CD8-positive, alpha-beta memory T cell (primary cell): ENCODE results near the gene UGT1A7. TPM values are rescaled to one million over a fixed set of nuclear protein-coding genes. Genes with fewer than 3 reads are reported as not detected.
A peak's percentile ranks its signal among the peaks of the same experiment; 100 is the strongest.

Source experiments
- CTCF ChIA-PET: fragments of 350-600 bp; sonication (Branson Sonifier 250); formaldehyde crosslinking; loops from one replicate; lab custom pipeline; 2021; ENCODE audit warnings: antibody characterized with exemption; lab: Charles Lee
- POLR2A ChIA-PET: fragments of 350-600 bp; sonication (Branson Sonifier 250); formaldehyde crosslinking; loops from one replicate; lab custom pipeline; 2021; ENCODE audit warnings: antibody characterized with exemption; lab: Charles Lee
- DNase-seq, 5 donors: peaks; one replicate each; pipeline versions ENCODE4 v3.0.0 to v3.0.0-alpha.2; 2020 to 2022; ENCODE audit warnings: mixed read lengths in 1 of 5
- H3K27ac ChIP-seq: one replicate; pipeline ENCODE4 v1.7.0; 2013; ENCODE audit warnings: low read depth, mild to moderate bottlenecking, low read length, moderate library complexity
- H3K27me3 ChIP-seq: 2 replicates; pipeline ENCODE4 v1.7.0; 2013; ENCODE audit warnings: low read length, mild to moderate bottlenecking; ENCODE audit not compliant: insufficient read depth, poor library complexity, severe bottlenecking
- H3K36me3 ChIP-seq: 2 replicates; pipeline ENCODE4 v1.7.0; 2013; ENCODE audit warnings: mild to moderate bottlenecking, low read length, moderate library complexity; ENCODE audit not compliant: insufficient read depth
- H3K4me1 ChIP-seq: 2 replicates; pipeline ENCODE4 v1.7.0; 2013; ENCODE audit warnings: mild to moderate bottlenecking, low read length, moderate library complexity; ENCODE audit not compliant: insufficient read depth
- H3K4me3 ChIP-seq: 2 replicates; pipeline ENCODE4 v1.7.0; 2013; ENCODE audit warnings: mild to moderate bottlenecking, low read length
- H3K9me3 ChIP-seq: 2 replicates; pipeline ENCODE4 v1.7.0; 2013; ENCODE audit warnings: mild to moderate bottlenecking, low read length
- H3K27ac Mint-ChIP-seq, 8 donors: one replicate each; pipeline ENCODE4 v1.8.0; 2020 to 2021; ENCODE audit warnings: mixed read lengths in 8 of 8, mild to moderate bottlenecking in 6 of 8, inconsistent platforms in 3 of 8, moderate library complexity in 3 of 8
- H3K27me3 Mint-ChIP-seq, 2 donors: one replicate each; pipeline ENCODE4 v1.8.0; 2020 to 2021; ENCODE audit warnings: mixed read lengths in 2 of 2, mild to moderate bottlenecking in 1 of 2, moderate library complexity in 1 of 2
- H3K36me3 Mint-ChIP-seq, 3 donors: one replicate each; pipeline ENCODE4 v1.8.0; 2020 to 2021; ENCODE audit warnings: mixed read lengths in 3 of 3, inconsistent platforms in 1 of 3, mild to moderate bottlenecking in 1 of 3
- H3K4me1 Mint-ChIP-seq, 3 donors: one replicate each; pipeline ENCODE4 v1.8.0; 2020 to 2021; ENCODE audit warnings: mixed read lengths in 3 of 3, inconsistent platforms in 1 of 3, mild to moderate bottlenecking in 1 of 3
- H3K4me3 Mint-ChIP-seq, 7 donors: one replicate each; pipeline ENCODE4 v1.8.0; 2020 to 2021; ENCODE audit warnings: mixed read lengths in 7 of 7, mild to moderate bottlenecking in 6 of 7, moderate library complexity in 4 of 7, inconsistent platforms in 2 of 7
- H3K9me3 Mint-ChIP-seq, 5 donors: one replicate each; pipeline ENCODE4 v1.8.0; 2020 to 2022; ENCODE audit warnings: mixed read lengths in 5 of 5, mild to moderate bottlenecking in 3 of 5, moderate library complexity in 2 of 5, inconsistent platforms in 1 of 5
- polyA plus RNA-seq: library from polyadenylated mRNA; unstranded; fragments of 300-500 nt; fragmentation: Illumina TruSeq; gene quantifications from one replicate; pipeline ENCODE4 v1.2.3, GENCODE V29; 2021
- total RNA-seq, 2 experiments: library from RNA; stranded (reverse); gene quantifications; one replicate each; pipeline ENCODE4 v1.2.3, GENCODE V29; 2021

Gene UGT1A7
- total and polyA plus RNA-seq, 3 experiments from 2014 or later = not detected

- Mint-ChIP-seq H3K36me3 (no peaks in the 10 kb centered on the region), H3K27me3 (peaks cover 6 to 33% of the 10 kb centered on the region in 2 donors), H3K4me1 (peaks cover 3 to 5% (median 4%) of the 10 kb centered on the region in 3 donors), H3K9me3 (no peaks in the 10 kb centered on the region), H3K27ac (no peak overlapping the region), H3K4me3 (no peak overlapping the region)
- no peak overlapping the region for H3K4me3 ChIP-seq
- no peaks in the 10 kb centered on the region for H3K4me1 ChIP-seq
- H3K9me3 ChIP-seq = no peaks in the 10 kb centered on the region
- ChIA-PET POLR2A (no interaction called here), CTCF (no interaction called here)
- no peaks in the 10 kb centered on the region for H3K36me3 ChIP-seq
- no peaks in the 10 kb centered on the region for H3K27me3 ChIP-seq
- peak in 1 of 5 donors; percentile 3 for DNase-seq
- H3K27ac ChIP-seq = no peak overlapping the region
These were observed 118.5 kb downstream of the UGT1A7 start for GRCh38 chr2:233800208-233800607.

GRCh38 chr2:233801357-233802131 is 119.8 kb downstream of the UGT1A7 start:
- DNase-seq = peak in 1 of 5 donors; percentile 45
- H3K4me1 Mint-ChIP-seq = peaks cover 3 to 5% (median 4%) of the 10 kb centered on the region in 3 donors
- CTCF ChIA-PET = no interaction called here
- Histone ChIP-seq H3K4me3 (no peak overlapping the region), H3K4me1 (no peaks in the 10 kb centered on the region), H3K36me3 (no peaks in the 10 kb centered on the region), H3K9me3 (no peaks in the 10 kb centered on the region), H3K27me3 (no peaks in the 10 kb centered on the region), H3K27ac (no peak overlapping the region)
- no peaks in the 10 kb centered on the region for H3K9me3 Mint-ChIP-seq
- POLR2A ChIA-PET = no interaction called here
- H3K4me3 Mint-ChIP-seq = no peak overlapping the region
- peaks cover 6 to 37% of the 10 kb centered on the region in 2 donors for H3K27me3 Mint-ChIP-seq
- H3K27ac Mint-ChIP-seq = peak overlapping the region in 2 of 8 donors; percentile 49
- H3K36me3 Mint-ChIP-seq = no peaks in the 10 kb centered on the region

- ChIA-PET CTCF (no interaction called here), POLR2A (no interaction called here)
- peak overlapping the region in 1 of 8 donors; percentile 49 for H3K27ac Mint-ChIP-seq
These were observed 120.6 kb downstream of the UGT1A7 start for GRCh38 chr2:233802132-233802815.

GRCh38 chr2:233803292-233803911 is 121.7 kb downstream of the UGT1A7 start:
- Mint-ChIP-seq H3K27ac (no peak overlapping the region), H3K4me1 (peaks cover 3 to 5% (median 4%) of the 10 kb centered on the region in 3 donors), H3K9me3 (no peaks in the 10 kb centered on the region), H3K27me3 (peaks cover 9 to 38% of the 10 kb centered on the region in 2 donors), H3K4me3 (no peak overlapping the region), H3K36me3 (no peaks in the 10 kb centered on the region)
- Histone ChIP-seq H3K4me1 (no peaks in the 10 kb centered on the region), H3K9me3 (no peaks in the 10 kb centered on the region), H3K27me3 (peaks cover 2% of the 10 kb centered on the region), H3K4me3 (no peak overlapping the region), H3K27ac (no peak overlapping the region), H3K36me3 (no peaks in the 10 kb centered on the region)
- ChIA-PET POLR2A (no interaction called here), CTCF (no interaction called here)
- DNase-seq = peak in 1 of 5 donors; percentile 11

More at GRCh38 chr2:233802132-233802815, 120.6 kb downstream of the UGT1A7 start:
- H3K27ac ChIP-seq = no peak overlapping the region
- Mint-ChIP-seq H3K36me3 (no peaks in the 10 kb centered on the region), H3K27me3 (peaks cover 6 to 37% of the 10 kb centered on the region in 2 donors), H3K4me3 (no peak overlapping the region), H3K9me3 (no peaks in the 10 kb centered on the region), H3K4me1 (peaks cover 3 to 5% (median 4%) of the 10 kb centered on the region in 3 donors)
- no peaks in the 10 kb centered on the region for H3K4me1 ChIP-seq
- H3K36me3 ChIP-seq = no peaks in the 10 kb centered on the region
- DNase-seq = peak in 1 of 5 donors; percentile 10
- no peak overlapping the region for H3K4me3 ChIP-seq
- H3K27me3 ChIP-seq = no peaks in the 10 kb centered on the region
- no peaks in the 10 kb centered on the region for H3K9me3 ChIP-seq

- ChIA-PET POLR2A (no interaction called here), CTCF (no interaction called here)
- Mint-ChIP-seq H3K4me3 (no peak overlapping the region), H3K9me3 (no peaks in the 10 kb centered on the region), H3K4me1 (peaks cover 3 to 5% (median 4%) of the 10 kb centered on the region in 3 donors), H3K27ac (peak overlapping the region in 1 of 8 donors; percentile 65), H3K27me3 (peaks cover 14 to 39% of the 10 kb centered on the region in 2 donors), H3K36me3 (no peaks in the 10 kb centered on the region)
- Histone ChIP-seq H3K36me3 (no peaks in the 10 kb centered on the region), H3K4me1 (no peaks in the 10 kb centered on the region), H3K27me3 (peaks cover 5% of the 10 kb centered on the region), H3K4me3 (no peak overlapping the region), H3K9me3 (no peaks in the 10 kb centered on the region), H3K27ac (no peak overlapping the region)
- peak in 1 of 5 donors; percentile 22 for DNase-seq
These were observed 122.3 kb downstream of the UGT1A7 start for GRCh38 chr2:233803994-233804393.

GRCh38 chr2:233807215-233807865 is 125.6 kb downstream of the UGT1A7 start:
- Histone ChIP-seq H3K27ac (no peak overlapping the region), H3K4me3 (no peak overlapping the region), H3K36me3 (no peaks in the 10 kb centered on the region), H3K27me3 (peaks cover 5% of the 10 kb centered on the region), H3K9me3 (no peaks in the 10 kb centered on the region), H3K4me1 (no peaks in the 10 kb centered on the region)
- no peaks in the 10 kb centered on the region for H3K9me3 Mint-ChIP-seq
- peak in 1 of 5 donors; percentile 23 for DNase-seq
- no peak overlapping the region for H3K27ac Mint-ChIP-seq
- no peaks in the 10 kb centered on the region for H3K4me1 Mint-ChIP-seq
- H3K4me3 Mint-ChIP-seq = no peak overlapping the region
- ChIA-PET POLR2A (no interaction called here), CTCF (no interaction called here)
- H3K27me3 Mint-ChIP-seq = peaks cover 27 to 57% of the 10 kb centered on the region in 2 donors
- H3K36me3 Mint-ChIP-seq = no peaks in the 10 kb centered on the region

GRCh38 chr2:233807966-233808935 is 126.5 kb downstream of the UGT1A7 start:
- no peaks in the 10 kb centered on the region for H3K9me3 ChIP-seq
- no peaks in the 10 kb centered on the region for H3K36me3 Mint-ChIP-seq
- H3K4me3 ChIP-seq = no peak overlapping the region
- DNase-seq = peak in 1 of 5 donors; percentile 33
- peaks cover 27 to 49% of the 10 kb centered on the region in 2 donors for H3K27me3 Mint-ChIP-seq
- no peaks in the 10 kb centered on the region for H3K36me3 ChIP-seq
- CTCF ChIA-PET = no interaction called here
- peaks cover 5% of the 10 kb centered on the region for H3K27me3 ChIP-seq
- no peaks in the 10 kb centered on the region for H3K4me1 ChIP-seq
- no peak overlapping the region for H3K27ac ChIP-seq
- H3K4me1 Mint-ChIP-seq = no peaks in the 10 kb centered on the region
- H3K9me3 Mint-ChIP-seq = no peaks in the 10 kb centered on the region
- H3K4me3 Mint-ChIP-seq = no peak overlapping the region
- no peak overlapping the region for H3K27ac Mint-ChIP-seq
- POLR2A ChIA-PET = no interaction called here
